Right renal cortex interstitium (tissue), 3 donors: Measurements from ENCODE around the gene TRIM16. TPM values are rescaled to one million over a fixed set of nuclear protein-coding genes. Genes with fewer than 3 reads are reported as not detected.
"Not testable (repeated sequence)": the region's sequence is repeated elsewhere in the genome, so short reads cannot be mapped to it uniquely, and the experiment has no call there.

Experiments
- DNase-seq, 3 donors: peaks; one replicate each; pipeline ENCODE4 v3.0.0-alpha.2; 2013; ENCODE audit warnings: low read depth in 3 of 3, low spot score in 2 of 3
- polyA plus RNA-seq, 3 donors: library from polyadenylated mRNA; unstranded; fragments of 120-200 nt; gene quantifications; one replicate each; pipeline ENCODE4 v1.2.1, GENCODE V29; 2013; ENCODE audit not compliant: insufficient read length in 3 of 3

Gene TRIM16
- polyA plus RNA-seq, result 10 to 100 TPM; 22.7 to 27.4 (median 22.7) TPM

- DNase-seq, result peak in 2 of 3 donors; percentile 32 to 43
Measured at GRCh38 chr17:15683824-15684478, at the start of gene TRIM16. TRIM16 (minus strand) TSS chr17:15684311; CDS start chr17:15651609, 32,702 bp downstream.

GRCh38 chr17:15733174-15733789 is 49.2 kb upstream of the TRIM16 start:
- DNase-seq, result not testable (repeated sequence)

- not testable (repeated sequence) for DNase-seq
Measured at GRCh38 chr17:15731900-15732299, 47.8 kb upstream of the TRIM16 start, which contains the start of gene TBC1D26. TBC1D26 (plus strand) TSS chr17:15732283; CDS start chr17:15735349, 3,066 bp downstream.

- DNase-seq, result not testable (repeated sequence)
Measured at GRCh38 chr17:15730535-15730934, 46.4 kb upstream of the TRIM16 start.

- not testable (repeated sequence) for DNase-seq
Measured at GRCh38 chr17:15716601-15717563, 32.8 kb upstream of the TRIM16 start.

- DNase-seq, result not testable (repeated sequence)
Measured at GRCh38 chr17:15708879-15709278, 24.8 kb upstream of the TRIM16 start.

GRCh38 chr17:15704813-15705212 is 20.7 kb upstream of the TRIM16 start:
- not testable (repeated sequence) for DNase-seq

- DNase-seq, result not testable (repeated sequence)
Measured at GRCh38 chr17:15704239-15704638, 20.1 kb upstream of the TRIM16 start.

- not testable (repeated sequence) for DNase-seq
Measured at GRCh38 chr17:15699937-15700336, 15.8 kb upstream of the TRIM16 start.

GRCh38 chr17:15699413-15699924 is 15.4 kb upstream of the TRIM16 start, which contains the start of gene ZNF286A:
ZNF286A (plus strand) TSS chr17:15699752; CDS start chr17:15700330, 578 bp downstream.
- peak; percentile 93 to 97 (median 96) for DNase-seq

GRCh38 chr17:15698967-15699366 is 14.9 kb upstream of the TRIM16 start:
- not testable (repeated sequence) for DNase-seq

- DNase-seq, result not testable (repeated sequence)
Measured at GRCh38 chr17:15687494-15687893, 3.4 kb upstream of the TRIM16 start.

GRCh38 chr17:15683135-15683534 is 976 bp downstream of the TRIM16 start:
- DNase-seq, result not testable (repeated sequence)

GRCh38 chr17:15675991-15676390 is 8.1 kb downstream of the TRIM16 start:
- DNase-seq, result not testable (repeated sequence)

- not testable (repeated sequence) for DNase-seq
Measured at GRCh38 chr17:15674640-15675039, 9.5 kb downstream of the TRIM16 start.

- not testable (repeated sequence) for DNase-seq
Measured at GRCh38 chr17:15669526-15669925, 14.6 kb downstream of the TRIM16 start.

- DNase-seq, result no peak
Measured at GRCh38 chr17:15663691-15664090, 20.4 kb downstream of the TRIM16 start.

- no peak for DNase-seq
Measured at GRCh38 chr17:15663176-15663575, 20.9 kb downstream of the TRIM16 start.

- DNase-seq, result no peak
Measured at GRCh38 chr17:15662681-15663080, 21.4 kb downstream of the TRIM16 start.

- DNase-seq, result no peak
Measured at GRCh38 chr17:15660077-15660476, 24.0 kb downstream of the TRIM16 start.
